Measurements from ENCODE around the gene NLRP3. TPM values are rescaled to one million over a fixed set of nuclear protein-coding genes. Genes with fewer than 3 reads are reported as not detected.

Gene NLRP3
- total RNA-seq, 1 experiment from 2014 or later: not detected

DNA sequence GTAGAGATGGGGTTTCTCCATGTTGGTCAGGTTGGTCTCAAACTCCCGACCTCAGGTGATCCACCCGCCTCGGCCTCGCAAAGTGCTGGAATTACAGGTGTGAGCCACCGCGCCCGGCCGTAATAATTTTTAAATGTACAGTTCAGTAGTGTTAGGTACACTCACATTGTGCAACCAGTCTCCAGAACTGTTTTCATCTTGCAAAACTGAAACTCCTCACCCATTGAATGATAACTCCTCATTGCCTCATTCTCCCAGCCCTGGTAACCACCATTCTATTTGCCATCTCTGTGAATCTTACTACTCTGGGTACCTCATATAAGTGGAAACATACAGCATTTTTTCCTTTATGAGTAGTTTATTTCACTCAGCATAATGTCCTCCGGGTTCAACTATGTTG, 3.4 kb downstream of the NLRP3 start:
- Histone ChIP-seq H2BK20ac (ENCODE audit: low read depth, low read length, poor library complexity, severe bottlenecking) (no peak overlapping the region), H3K27ac (ENCODE audit: insufficient read length, low read depth, low read length) (no peak overlapping the region), H3K14ac (ENCODE audit: insufficient read depth, low read length) (no peak overlapping the region), H4K20me1 (ENCODE audit: control insufficient read depth, insufficient read depth, insufficient read length) (no peaks in the 10 kb centered on the region), H2BK5ac (ENCODE audit: insufficient read length, low read length) (no peak overlapping the region), H3K9ac (ENCODE audit: extremely low read depth, insufficient read length, low read length) (no peak overlapping the region), H2AFZ (ENCODE audit: low read length) (no peak overlapping the region), H3K4me2 (ENCODE audit: insufficient read depth, insufficient read length, low read length) (no peak overlapping the region), H4K5ac (ENCODE audit: insufficient read length, low read depth, low read length) (no peak overlapping the region), H3K27me3 (ENCODE audit: insufficient read depth, low read length) (no peaks in the 10 kb centered on the region), H3K9me3 (ENCODE audit: control insufficient read depth, low read depth, low read length) (no peaks in the 10 kb centered on the region), H3K23me2 (ENCODE audit: insufficient read length, low read depth, low read length, poor library complexity, severe bottlenecking) (no peaks in the 10 kb centered on the region), H2BK12ac (ENCODE audit: insufficient read length, low read depth, low read length) (no peak overlapping the region), H2BK15ac (ENCODE audit: low read depth, low read length) (no peak overlapping the region), H3K79me1 (ENCODE audit: insufficient read depth, low read depth, low read length, poor library complexity, severe bottlenecking) (no peaks in the 10 kb centered on the region), H3T11ph (ENCODE audit: low read length) (no peak overlapping the region), H3K4ac (ENCODE audit: low read depth, low read length) (no peak overlapping the region), H3K18ac (ENCODE audit: insufficient read length, low read depth, low read length) (no peak overlapping the region), H3K79me2 (ENCODE audit: insufficient read depth, low read length) (no peaks in the 10 kb centered on the region), H2BK120ac (ENCODE audit: low read depth, low read length, poor library complexity, severe bottlenecking) (no peak overlapping the region), H4K8ac (replicated peaks; ENCODE audit: insufficient read length, low read depth, low read length) (no peak overlapping the region), H2AK5ac (ENCODE audit: insufficient read length, low read length) (no peak overlapping the region), H4K91ac (ENCODE audit: insufficient read length, low read depth, low read length) (no peak overlapping the region), H3K4me1 (ENCODE audit: insufficient read depth, low read length) (no peaks in the 10 kb centered on the region; the same call in 1 of the 2 replicates), H3K56ac (ENCODE audit: insufficient read length, low read depth, low read length) (no peak overlapping the region), H3K23ac (ENCODE audit: insufficient read length, low read depth, low read length) (no peak overlapping the region)
- Mint-ChIP-seq H3K4me3 (no peak overlapping the region), H3K27me3 (ENCODE audit: low read depth) (peaks cover 1% of the 10 kb centered on the region), H3K4me1 (peaks cover 9 to 10% of the 10 kb centered on the region in 2 experiments), H3K36me3 (ENCODE audit: insufficient read depth in 1 of 3, low read depth in 3 of 3) (no peaks in the 10 kb centered on the region; a peak in 1 of 7 replicates), H3K27ac (no peak overlapping the region), H3K9me3 (no peaks in the 10 kb centered on the region)
- no CpG with 5 or more reads among the region's 9 CpGs for WGBS (ENCODE audit: extremely low coverage, insufficient read length, low lambda C conversion rate)
- TF ChIP-seq CTCF (conservative IDR thresholded peaks at IDR 0.05): no peak
- DNase-seq: no peak

All from H9 (cell line).